Measurements from ENCODE around the gene IKZF1.

DNA sequence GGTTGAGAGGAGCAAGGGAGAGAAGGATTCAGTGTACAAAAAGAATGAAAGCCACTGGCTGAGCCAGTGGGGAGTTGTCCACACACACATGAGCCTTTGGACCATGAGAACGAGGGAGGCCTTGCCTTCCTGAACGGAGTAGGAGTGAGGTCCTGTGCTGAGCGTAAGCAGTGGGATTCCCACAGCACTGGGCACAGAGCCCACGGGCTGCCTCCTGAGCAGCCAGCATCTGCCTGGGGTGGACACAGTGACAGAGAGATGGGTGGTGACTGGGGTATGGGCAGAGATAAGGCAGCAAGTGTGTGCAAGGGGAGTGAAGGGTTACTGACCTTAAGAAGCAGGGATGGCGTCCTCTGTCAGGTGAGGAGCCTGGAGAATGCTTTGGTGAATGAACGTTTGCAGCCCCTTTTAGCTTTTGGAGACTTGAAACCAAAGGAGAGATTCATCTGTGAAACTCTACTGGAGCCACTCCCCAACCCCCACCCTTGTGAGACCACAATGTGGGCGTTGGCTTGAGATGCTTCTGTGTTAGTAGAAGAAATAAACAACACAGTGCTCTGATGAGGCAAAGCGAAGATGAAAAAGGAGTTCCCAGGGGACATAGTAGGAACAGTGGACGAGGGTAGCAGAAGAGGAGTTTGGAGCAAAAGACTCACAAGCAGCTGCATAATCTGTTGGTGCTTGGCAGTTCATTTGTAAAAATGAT lies 89.2 kb downstream of the IKZF1 start:
- no peak for TF ChIP-seq POU5F1 (IDR thresholded peaks at IDR 0.05; ENCODE audit: borderline replicate concordance, low read depth, low read length, partially characterized antibody)
- TF ChIP-seq, protein P1, sequence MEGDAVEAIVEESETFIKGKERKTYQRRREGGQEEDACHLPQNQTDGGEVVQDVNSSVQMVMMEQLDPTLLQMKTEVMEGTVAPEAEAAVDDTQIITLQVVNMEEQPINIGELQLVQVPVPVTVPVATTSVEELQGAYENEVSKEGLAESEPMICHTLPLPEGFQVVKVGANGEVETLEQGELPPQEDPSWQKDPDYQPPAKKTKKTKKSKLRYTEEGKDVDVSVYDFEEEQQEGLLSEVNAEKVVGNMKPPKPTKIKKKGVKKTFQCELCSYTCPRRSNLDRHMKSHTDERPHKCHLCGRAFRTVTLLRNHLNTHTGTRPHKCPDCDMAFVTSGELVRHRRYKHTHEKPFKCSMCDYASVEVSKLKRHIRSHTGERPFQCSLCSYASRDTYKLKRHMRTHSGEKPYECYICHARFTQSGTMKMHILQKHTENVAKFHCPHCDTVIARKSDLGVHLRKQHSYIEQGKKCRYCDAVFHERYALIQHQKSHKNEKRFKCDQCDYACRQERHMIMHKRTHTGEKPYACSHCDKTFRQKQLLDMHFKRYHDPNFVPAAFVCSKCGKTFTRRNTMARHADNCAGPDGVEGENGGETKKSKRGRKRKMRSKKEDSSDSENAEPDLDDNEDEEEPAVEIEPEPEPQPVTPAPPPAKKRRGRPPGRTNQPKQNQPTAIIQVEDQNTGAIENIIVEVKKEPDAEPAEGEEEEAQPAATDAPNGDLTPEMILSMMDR (IDR thresholded peaks at IDR 0.05 in 2 of 3, conservative IDR thresholded peaks at IDR 0.05 in 1 of 3; ENCODE audit: insufficient read depth in 2 of 3, low read depth in 1 of 3, low read length in 3 of 3), result no peak
- TF ChIP-seq CEBPB (tag; IDR thresholded peaks at IDR 0.05), result no peak
- TF ChIP-seq NR3C1 (CRISPR knock-in tag; IDR thresholded peaks at IDR 0.05), result no peak
- no peak for TF ChIP-seq RNF2 (IDR thresholded peaks at IDR 0.05)
- no peak for TF ChIP-seq TOE1 (IDR thresholded peaks at IDR 0.05; ENCODE audit: borderline replicate concordance)
- TF ChIP-seq TOE1 (CRISPR knock-in tag; IDR thresholded peaks at IDR 0.05; ENCODE audit: borderline replicate concordance, low read depth), result no peak
- TF ChIP-seq NR1H2 (CRISPR knock-in tag; IDR thresholded peaks at IDR 0.05), result no peak
- no peak for TF ChIP-seq ZNF133 (CRISPR knock-in tag; IDR thresholded peaks at IDR 0.05)
- no peak for TF ChIP-seq EHMT2 (IDR thresholded peaks at IDR 0.05)
- TF ChIP-seq, protein P2, sequence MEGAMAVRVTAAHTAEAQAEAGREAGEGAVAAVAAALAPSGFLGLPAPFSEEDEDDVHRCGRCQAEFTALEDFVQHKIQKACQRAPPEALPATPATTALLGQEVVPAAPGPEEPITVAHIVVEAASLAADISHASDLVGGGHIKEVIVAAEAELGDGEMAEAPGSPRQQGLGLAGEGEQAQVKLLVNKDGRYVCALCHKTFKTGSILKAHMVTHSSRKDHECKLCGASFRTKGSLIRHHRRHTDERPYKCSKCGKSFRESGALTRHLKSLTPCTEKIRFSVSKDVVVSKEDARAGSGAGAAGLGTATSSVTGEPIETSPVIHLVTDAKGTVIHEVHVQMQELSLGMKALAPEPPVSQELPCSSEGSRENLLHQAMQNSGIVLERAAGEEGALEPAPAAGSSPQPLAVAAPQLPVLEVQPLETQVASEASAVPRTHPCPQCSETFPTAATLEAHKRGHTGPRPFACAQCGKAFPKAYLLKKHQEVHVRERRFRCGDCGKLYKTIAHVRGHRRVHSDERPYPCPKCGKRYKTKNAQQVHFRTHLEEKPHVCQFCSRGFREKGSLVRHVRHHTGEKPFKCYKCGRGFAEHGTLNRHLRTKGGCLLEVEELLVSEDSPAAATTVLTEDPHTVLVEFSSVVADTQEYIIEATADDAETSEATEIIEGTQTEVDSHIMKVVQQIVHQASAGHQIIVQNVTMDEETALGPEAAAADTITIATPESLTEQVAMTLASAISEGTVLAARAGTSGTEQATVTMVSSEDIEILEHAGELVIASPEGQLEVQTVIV (CRISPR knock-in tag; IDR thresholded peaks at IDR 0.05; ENCODE audit: borderline replicate concordance), result no peak
- TF ChIP-seq NFXL1 (CRISPR knock-in tag; IDR thresholded peaks at IDR 0.05), result no peak
- no peak for TF ChIP-seq EZH2 (IDR thresholded peaks at IDR 0.05; ENCODE audit: borderline replicate concordance, low read depth, low read length)
- no peak for TF ChIP-seq ZNF76 (CRISPR knock-in tag; IDR thresholded peaks at IDR 0.05; ENCODE audit: borderline replicate concordance)
